ENCODE data around the gene HACL1. TPM values are rescaled to one million over a fixed set of nuclear protein-coding genes. Genes with fewer than 3 reads are reported as not detected.

HACL1 gene
- total and polyA plus RNA-seq, 2 donors from 2014 or later: 25.3 to 27.1 TPM

DNA sequence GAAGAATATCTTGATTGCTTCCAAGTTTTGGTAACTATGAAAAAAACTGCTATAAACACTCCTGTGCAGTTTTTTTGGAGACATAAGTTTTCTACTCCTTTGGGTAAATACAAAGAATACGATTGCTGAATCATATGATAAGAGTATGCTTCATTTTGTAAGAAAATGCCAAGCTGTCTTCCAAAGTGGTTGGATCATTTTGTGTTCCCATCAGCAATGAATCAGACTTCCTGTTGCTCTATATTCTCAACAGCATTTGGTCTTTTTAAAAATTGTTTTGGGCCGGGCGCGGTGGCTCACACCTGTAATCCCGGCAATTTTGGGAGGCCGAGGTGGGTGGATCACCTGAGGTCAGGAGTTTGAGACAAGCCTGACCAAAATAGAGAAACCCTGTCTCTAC lies 14.7 kb upstream of the HACL1 start:
- intact Hi-C loops (cut with DNase I): no loop called here
- H3K36me3 ChIP-seq (ENCODE audit: control insufficient read depth in 2 of 3, insufficient read depth in 3 of 3, low read length in 3 of 3): no peaks in the 10 kb centered on the region
- FAIRE-seq: no peak

DNA sequence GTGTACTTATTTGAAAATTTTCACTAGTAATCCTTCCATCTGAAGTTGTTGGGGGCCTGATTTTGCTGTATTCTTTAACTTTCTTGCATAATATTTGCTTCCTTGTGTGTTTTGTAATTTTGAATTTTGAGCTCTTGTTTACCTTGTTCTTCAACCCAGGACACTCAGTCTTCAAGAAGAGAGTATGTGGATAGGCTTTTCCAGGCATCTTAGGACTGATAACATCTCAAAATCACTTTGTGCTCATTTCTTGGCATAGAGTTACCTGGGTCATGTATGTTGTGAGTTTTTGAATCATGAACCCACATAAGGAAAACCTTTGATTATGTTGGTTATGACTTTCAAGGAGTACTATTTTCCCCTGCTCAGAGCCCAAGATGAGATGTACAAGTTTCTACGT lies 13.6 kb upstream of the HACL1 start:
- intact Hi-C loops (cut with DNase I): no loop called here
- Histone ChIP-seq H3K9ac (ENCODE audit: low read length in 3 of 3) (no peak overlapping the region), H3K27ac (ENCODE audit: low read depth in 2 of 2, low read length in 2 of 2) (no peak overlapping the region), H3K27me3 (ENCODE audit: control insufficient read depth, insufficient read depth, low read length) (no peaks in the 10 kb centered on the region), H3K36me3 (ENCODE audit: control insufficient read depth in 2 of 3, insufficient read depth in 3 of 3, low read length in 3 of 3) (no peaks in the 10 kb centered on the region), H3K4me3 (ENCODE audit: low read length in 3 of 3) (no peak overlapping the region), H3K9me3 (ENCODE audit: control insufficient read depth in 2 of 3, insufficient read depth in 1 of 3, low read length in 3 of 3) (peaks cover 0 to 5% (median 0%) of the 10 kb centered on the region in 3 donors), H3K4me1 (ENCODE audit: control insufficient read depth in 2 of 3, insufficient read depth in 2 of 3, low read depth in 1 of 3, low read length in 3 of 3) (no peaks in the 10 kb centered on the region)
- TF ChIP-seq, protein P1, sequence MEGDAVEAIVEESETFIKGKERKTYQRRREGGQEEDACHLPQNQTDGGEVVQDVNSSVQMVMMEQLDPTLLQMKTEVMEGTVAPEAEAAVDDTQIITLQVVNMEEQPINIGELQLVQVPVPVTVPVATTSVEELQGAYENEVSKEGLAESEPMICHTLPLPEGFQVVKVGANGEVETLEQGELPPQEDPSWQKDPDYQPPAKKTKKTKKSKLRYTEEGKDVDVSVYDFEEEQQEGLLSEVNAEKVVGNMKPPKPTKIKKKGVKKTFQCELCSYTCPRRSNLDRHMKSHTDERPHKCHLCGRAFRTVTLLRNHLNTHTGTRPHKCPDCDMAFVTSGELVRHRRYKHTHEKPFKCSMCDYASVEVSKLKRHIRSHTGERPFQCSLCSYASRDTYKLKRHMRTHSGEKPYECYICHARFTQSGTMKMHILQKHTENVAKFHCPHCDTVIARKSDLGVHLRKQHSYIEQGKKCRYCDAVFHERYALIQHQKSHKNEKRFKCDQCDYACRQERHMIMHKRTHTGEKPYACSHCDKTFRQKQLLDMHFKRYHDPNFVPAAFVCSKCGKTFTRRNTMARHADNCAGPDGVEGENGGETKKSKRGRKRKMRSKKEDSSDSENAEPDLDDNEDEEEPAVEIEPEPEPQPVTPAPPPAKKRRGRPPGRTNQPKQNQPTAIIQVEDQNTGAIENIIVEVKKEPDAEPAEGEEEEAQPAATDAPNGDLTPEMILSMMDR (IDR thresholded peaks at IDR 0.05; ENCODE audit: borderline replicate concordance, extremely low read depth, insufficient read depth): no peak
- FAIRE-seq: no peak
- DNase-seq: no peak

More for the DNA sequence above, 14.7 kb upstream of the HACL1 start:
- H3K9ac ChIP-seq (ENCODE audit: low read length in 3 of 3): no peak overlapping the region
- no peak overlapping the region for H3K27ac ChIP-seq (ENCODE audit: low read depth in 2 of 2, low read length in 2 of 2)
- TF ChIP-seq, protein P1 (IDR thresholded peaks at IDR 0.05; ENCODE audit: borderline replicate concordance, extremely low read depth, insufficient read depth): no peak
- no peaks in the 10 kb centered on the region for H3K27me3 ChIP-seq (ENCODE audit: control insufficient read depth, insufficient read depth, low read length)
- H3K4me1 ChIP-seq (ENCODE audit: control insufficient read depth in 2 of 3, insufficient read depth in 2 of 3, low read depth in 1 of 3, low read length in 3 of 3): no peaks in the 10 kb centered on the region
- DNase-seq: no peak
- H3K9me3 ChIP-seq (ENCODE audit: control insufficient read depth in 2 of 3, insufficient read depth in 1 of 3, low read length in 3 of 3): peaks cover 0 to 5% (median 0%) of the 10 kb centered on the region in 3 donors
- H3K4me3 ChIP-seq (ENCODE audit: low read length in 3 of 3): no peak overlapping the region

DNA sequence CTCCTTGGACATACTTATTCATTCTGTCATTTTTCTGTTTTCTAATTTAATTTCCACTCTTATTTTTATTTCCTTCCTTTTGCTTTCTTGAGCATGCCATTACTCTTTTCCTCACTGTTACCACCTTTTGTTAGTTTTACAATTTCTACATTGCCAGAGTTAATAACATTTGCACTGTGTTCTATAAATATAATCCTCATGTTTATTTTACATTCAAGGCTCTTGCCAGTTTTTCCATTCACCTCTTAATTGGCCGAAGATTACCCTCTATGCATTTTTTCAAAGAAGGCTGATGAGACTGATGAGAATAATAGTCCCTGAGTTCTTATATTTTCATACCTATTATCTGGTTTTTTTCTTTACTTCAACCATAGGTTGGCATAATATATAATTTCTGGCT lies 10.6 kb upstream of the HACL1 start:
- Histone ChIP-seq H3K9ac (ENCODE audit: low read length in 3 of 3) (no peak overlapping the region), H3K27ac (ENCODE audit: low read depth in 2 of 2, low read length in 2 of 2) (no peak overlapping the region), H3K4me1 (ENCODE audit: control insufficient read depth in 2 of 3, insufficient read depth in 2 of 3, low read depth in 1 of 3, low read length in 3 of 3) (peaks cover 0 to 13% (median 4%) of the 10 kb centered on the region in 3 donors), H3K4me3 (ENCODE audit: low read length in 3 of 3) (no peak overlapping the region), H3K9me3 (ENCODE audit: control insufficient read depth in 2 of 3, insufficient read depth in 1 of 3, low read length in 3 of 3) (no peaks in the 10 kb centered on the region), H3K27me3 (ENCODE audit: control insufficient read depth, insufficient read depth, low read length) (no peaks in the 10 kb centered on the region), H3K36me3 (ENCODE audit: control insufficient read depth in 2 of 3, insufficient read depth in 3 of 3, low read length in 3 of 3) (no peaks in the 10 kb centered on the region)
- TF ChIP-seq, protein P1 (IDR thresholded peaks at IDR 0.05; ENCODE audit: borderline replicate concordance, extremely low read depth, insufficient read depth): no peak
- intact Hi-C loops (cut with DNase I): no loop called here
- no peak for DNase-seq
- FAIRE-seq: no peak

DNA sequence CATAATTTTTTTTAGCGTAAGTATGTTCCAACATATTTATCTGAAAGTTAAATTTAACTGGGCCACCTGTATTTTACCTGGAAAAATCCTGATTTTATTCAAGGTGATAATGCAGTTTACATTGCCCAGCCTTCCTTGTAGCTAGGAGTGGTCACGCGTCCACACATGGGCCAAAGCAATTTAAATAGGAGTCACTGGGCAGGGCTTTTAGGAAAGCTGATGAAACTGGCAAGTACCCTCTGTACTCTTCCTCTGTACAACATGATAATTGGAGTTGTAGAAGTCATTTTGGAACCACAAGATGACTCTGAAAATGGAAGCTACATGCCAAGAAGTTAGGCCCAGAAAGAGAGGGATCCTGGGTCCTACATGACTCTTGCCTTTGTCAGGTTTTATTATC lies 9.6 kb upstream of the HACL1 start:
- no peak overlapping the region for H3K4me3 ChIP-seq (ENCODE audit: low read length in 3 of 3)
- FAIRE-seq (no peak), DNase-seq (no peak)
- intact Hi-C loops (cut with DNase I): no loop called here
- TF ChIP-seq, protein P1 (IDR thresholded peaks at IDR 0.05; ENCODE audit: borderline replicate concordance, extremely low read depth, insufficient read depth): no peak
- no peaks in the 10 kb centered on the region for H3K36me3 ChIP-seq (ENCODE audit: control insufficient read depth in 2 of 3, insufficient read depth in 3 of 3, low read length in 3 of 3)
- no peaks in the 10 kb centered on the region for H3K9me3 ChIP-seq (ENCODE audit: control insufficient read depth in 2 of 3, insufficient read depth in 1 of 3, low read length in 3 of 3)
- no peak overlapping the region for H3K27ac ChIP-seq (ENCODE audit: low read depth in 2 of 2, low read length in 2 of 2)
- no peaks in the 10 kb centered on the region for H3K27me3 ChIP-seq (ENCODE audit: control insufficient read depth, insufficient read depth, low read length)
- H3K9ac ChIP-seq (ENCODE audit: low read length in 3 of 3): no peak overlapping the region
- H3K4me1 ChIP-seq (ENCODE audit: control insufficient read depth in 2 of 3, insufficient read depth in 2 of 3, low read depth in 1 of 3, low read length in 3 of 3): peaks cover 0 to 19% (median 7%) of the 10 kb centered on the region in 3 donors
